Activated T-cell treated with anti-CD3 and anti-CD28 coated beads, Interleukin-2, amount 50 U/mL, for 24 hours (primary cell): ENCODE results near the gene PATL2.
"Not testable (repeated sequence)": the region's sequence is repeated elsewhere in the genome, so short reads cannot be mapped to it uniquely, and the experiment has no call there.

Experiments
- DNase-seq: peaks from one replicate; pipeline ENCODE4 v3.0.0-alpha.2; 2020
- H3K27ac Mint-ChIP-seq: 2 replicates; pipeline ENCODE4 v1.8.0; 2020; ENCODE audit warnings: mild to moderate bottlenecking, mixed read lengths
- H3K27me3 Mint-ChIP-seq: 2 replicates; pipeline ENCODE4 v1.8.0; 2020; ENCODE audit warnings: mixed read lengths
- H3K36me3 Mint-ChIP-seq: 2 replicates; pipeline ENCODE4 v1.8.0; 2020; ENCODE audit warnings: low read depth, mixed read lengths
- H3K4me1 Mint-ChIP-seq: 2 replicates; pipeline ENCODE4 v1.8.0; 2020; ENCODE audit warnings: low read depth, mixed read lengths
- H3K4me3 Mint-ChIP-seq: 2 replicates; pipeline ENCODE4 v1.8.0; 2020; ENCODE audit warnings: mild to moderate bottlenecking, moderate library complexity, mixed read lengths
- H3K9me3 Mint-ChIP-seq: 2 replicates; pipeline ENCODE4 v1.8.0; 2020; ENCODE audit warnings: mixed read lengths

Gene PATL2

DNA sequence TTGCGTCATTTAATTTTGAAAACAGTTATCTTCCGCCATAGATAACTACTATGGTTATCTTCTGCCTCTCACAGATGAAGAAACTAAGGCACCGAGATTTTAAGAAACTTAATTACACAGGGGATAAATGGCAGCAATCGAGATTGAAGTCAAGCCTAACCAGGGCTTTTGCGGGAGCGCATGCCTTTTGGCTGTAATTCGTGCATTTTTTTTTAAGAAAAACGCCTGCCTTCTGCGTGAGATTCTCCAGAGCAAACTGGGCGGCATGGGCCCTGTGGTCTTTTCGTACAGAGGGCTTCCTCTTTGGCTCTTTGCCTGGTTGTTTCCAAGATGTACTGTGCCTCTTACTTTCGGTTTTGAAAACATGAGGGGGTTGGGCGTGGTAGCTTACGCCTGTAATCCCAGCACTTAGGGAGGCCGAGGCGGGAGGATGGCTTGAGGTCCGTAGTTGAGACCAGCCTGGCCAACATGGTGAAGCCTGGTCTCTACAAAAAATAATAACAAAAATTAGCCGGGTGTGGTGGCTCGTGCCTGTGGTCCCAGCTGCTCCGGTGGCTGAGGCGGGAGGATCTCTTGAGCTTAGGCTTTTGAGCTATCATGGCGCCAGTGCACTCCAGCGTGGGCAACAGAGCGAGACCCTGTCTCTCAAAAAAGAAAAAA, 1.4 kb upstream of the PATL2 start:
- H3K36me3 Mint-ChIP-seq: peaks cover 88% of the 10 kb centered on the region
- peak overlapping the region; percentile 100 for H3K27ac Mint-ChIP-seq
- peak; percentile 78 for DNase-seq
- H3K9me3 Mint-ChIP-seq: no peaks in the 10 kb centered on the region
- H3K4me1 Mint-ChIP-seq: peaks cover 51% of the 10 kb centered on the region
- no peaks in the 10 kb centered on the region for H3K27me3 Mint-ChIP-seq
- H3K4me3 Mint-ChIP-seq: peak overlapping the region; percentile 99

DNA sequence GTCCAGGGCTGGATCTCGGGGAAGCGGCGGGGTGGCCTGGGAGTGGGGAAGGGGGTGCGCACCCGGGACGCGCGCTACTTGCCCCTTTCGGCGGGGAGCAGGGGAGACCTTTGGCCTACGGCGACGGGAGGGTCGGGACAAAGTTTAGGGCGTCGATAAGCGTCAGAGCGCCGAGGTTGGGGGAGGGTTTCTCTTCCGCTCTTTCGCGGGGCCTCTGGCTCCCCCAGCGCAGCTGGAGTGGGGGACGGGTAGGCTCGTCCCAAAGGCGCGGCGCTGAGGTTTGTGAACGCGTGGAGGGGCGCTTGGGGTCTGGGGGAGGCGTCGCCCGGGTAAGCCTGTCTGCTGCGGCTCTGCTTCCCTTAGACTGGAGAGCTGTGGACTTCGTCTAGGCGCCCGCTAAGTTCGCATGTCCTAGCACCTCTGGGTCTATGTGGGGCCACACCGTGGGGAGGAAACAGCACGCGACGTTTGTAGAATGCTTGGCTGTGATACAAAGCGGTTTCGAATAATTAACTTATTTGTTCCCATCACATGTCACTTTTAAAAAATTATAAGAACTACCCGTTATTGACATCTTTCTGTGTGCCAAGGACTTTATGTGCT, 721 bp upstream of the PATL2 start:
- Mint-ChIP-seq H3K9me3 (no peaks in the 10 kb centered on the region), H3K4me1 (peaks cover 44% of the 10 kb centered on the region), H3K27me3 (no peaks in the 10 kb centered on the region), H3K36me3 (peaks cover 86% of the 10 kb centered on the region), H3K27ac (peak overlapping the region; percentile 100), H3K4me3 (peak overlapping the region; percentile 99)
- DNase-seq: peak; percentile 82

DNA sequence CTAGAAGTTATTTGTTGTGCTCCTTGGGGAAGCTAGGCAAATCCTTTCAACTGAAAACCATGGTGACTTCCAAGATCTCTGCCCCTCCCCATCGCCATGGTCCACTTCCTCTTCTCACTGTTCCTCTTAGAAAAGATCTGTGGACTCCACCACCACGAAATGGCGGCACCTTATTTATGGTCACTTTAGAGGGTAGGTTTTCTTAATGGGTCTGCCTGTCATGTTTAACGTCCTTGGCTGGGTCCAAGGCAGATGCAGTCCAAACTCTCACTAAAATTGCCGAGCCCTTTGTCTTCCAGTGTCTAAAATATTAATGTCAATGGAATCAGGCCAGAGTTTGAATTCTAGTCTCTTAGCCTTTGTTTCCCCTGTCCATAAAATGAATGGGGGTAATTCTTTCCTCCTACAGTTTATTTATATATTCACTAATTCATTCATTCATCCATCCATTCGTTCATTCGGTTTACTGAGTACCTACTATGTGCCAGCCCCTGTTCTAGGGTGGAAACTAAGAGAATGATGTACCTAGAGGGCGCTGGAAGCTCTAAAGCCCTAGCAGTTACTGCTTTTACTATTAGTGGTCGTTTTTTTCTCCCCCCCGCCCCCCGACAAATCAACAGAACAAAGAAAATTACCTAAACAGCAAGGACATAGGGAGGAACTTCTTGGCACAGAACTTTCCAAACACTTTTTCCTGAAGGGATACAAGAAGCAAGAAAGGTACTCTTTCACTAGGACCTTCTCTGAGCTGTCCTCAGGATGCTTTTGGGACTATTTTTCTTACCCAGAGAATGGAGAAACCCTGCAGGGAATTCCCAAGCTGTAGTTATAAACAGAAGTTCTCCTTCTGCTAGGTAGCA, 657 bp downstream of the PATL2 start:
- peaks cover 77% of the 10 kb centered on the region for H3K36me3 Mint-ChIP-seq
- no peaks in the 10 kb centered on the region for H3K27me3 Mint-ChIP-seq

GRCh38 chr15:44706946-44707636, 4.0 kb downstream of the PATL2 start:
- peaks cover 26% of the 10 kb centered on the region for H3K4me1 Mint-ChIP-seq
- H3K9me3 Mint-ChIP-seq: peaks cover 12% of the 10 kb centered on the region
- DNase-seq: no peak
- H3K4me3 Mint-ChIP-seq: no peak overlapping the region
- H3K36me3 Mint-ChIP-seq: peaks cover 52% of the 10 kb centered on the region
- H3K27ac Mint-ChIP-seq: peak overlapping the region; percentile 7
- no peaks in the 10 kb centered on the region for H3K27me3 Mint-ChIP-seq

More for the DNA sequence above, 657 bp downstream of the PATL2 start:
- H3K27ac Mint-ChIP-seq: peak overlapping the region; percentile 100
- no peaks in the 10 kb centered on the region for H3K9me3 Mint-ChIP-seq
- H3K4me1 Mint-ChIP-seq: peaks cover 35% of the 10 kb centered on the region
- DNase-seq: peak; percentile 57
- H3K4me3 Mint-ChIP-seq: peak overlapping the region; percentile 99

DNA sequence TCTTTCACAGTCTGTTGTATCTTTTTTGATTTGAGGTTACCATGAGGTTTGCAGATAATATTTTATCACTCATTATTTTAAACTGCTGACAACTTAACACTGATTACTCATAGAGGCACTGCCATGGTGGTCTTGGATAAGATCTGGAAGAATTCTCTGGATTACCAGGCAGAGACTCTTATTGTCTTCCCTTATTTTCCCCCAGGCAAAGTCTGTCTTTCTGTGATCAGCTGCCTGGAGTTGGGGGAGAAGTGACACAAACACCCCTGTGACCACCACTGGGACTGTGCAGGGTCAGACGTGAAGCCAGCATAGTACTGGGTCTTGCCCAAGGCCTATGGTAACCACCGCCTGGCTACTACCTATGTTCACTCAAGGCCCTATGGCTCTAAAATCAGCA, 4.7 kb downstream of the PATL2 start:
- peaks cover 17% of the 10 kb centered on the region for H3K9me3 Mint-ChIP-seq
- H3K36me3 Mint-ChIP-seq: peaks cover 46% of the 10 kb centered on the region
- no peaks in the 10 kb centered on the region for H3K27me3 Mint-ChIP-seq
- no peak overlapping the region for H3K4me3 Mint-ChIP-seq
- H3K27ac Mint-ChIP-seq: no peak overlapping the region
- H3K4me1 Mint-ChIP-seq: peaks cover 30% of the 10 kb centered on the region
- no peak for DNase-seq

DNA sequence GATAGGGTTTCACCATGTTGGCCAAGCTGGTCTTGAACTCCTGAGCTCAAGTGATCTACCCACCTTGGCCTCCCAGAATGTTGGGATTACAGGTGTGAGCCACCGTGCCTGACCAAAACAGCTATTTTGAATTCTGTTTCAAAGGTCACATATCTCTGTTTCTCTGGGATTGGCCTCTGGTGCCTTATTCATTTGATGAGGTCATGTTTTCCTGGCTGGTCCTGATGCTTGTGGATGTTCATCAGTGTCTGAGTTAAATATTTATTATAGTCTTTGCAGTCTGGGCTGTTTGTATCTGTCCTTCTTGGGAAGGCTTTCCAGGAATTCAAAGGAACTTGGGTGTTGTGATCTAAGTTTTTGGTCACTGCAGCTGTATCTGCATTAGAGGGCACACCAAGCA, 5.1 kb downstream of the PATL2 start:
- DNase-seq: no peak
- H3K36me3 Mint-ChIP-seq: peaks cover 43% of the 10 kb centered on the region
- H3K4me1 Mint-ChIP-seq: peaks cover 32% of the 10 kb centered on the region
- no peaks in the 10 kb centered on the region for H3K27me3 Mint-ChIP-seq
- H3K9me3 Mint-ChIP-seq: peaks cover 17% of the 10 kb centered on the region
- H3K4me3 Mint-ChIP-seq: no peak overlapping the region
- no peak overlapping the region for H3K27ac Mint-ChIP-seq

- H3K27ac Mint-ChIP-seq: peak overlapping the region; percentile 39
Measured at GRCh38 chr15:44700676-44701075, 10.4 kb downstream of the PATL2 start.

GRCh38 chr15:44698641-44699040, 12.5 kb downstream of the PATL2 start:
- Mint-ChIP-seq H3K27ac (no peak overlapping the region), H3K27me3 (no peaks in the 10 kb centered on the region), H3K4me3 (no peak overlapping the region), H3K4me1 (peaks cover 30% of the 10 kb centered on the region), H3K36me3 (peaks cover 16% of the 10 kb centered on the region), H3K9me3 (peaks cover 28% of the 10 kb centered on the region)
- DNase-seq: no peak

More at GRCh38 chr15:44700676-44701075, 10.4 kb downstream of the PATL2 start:
- Mint-ChIP-seq H3K4me1 (peaks cover 21% of the 10 kb centered on the region), H3K9me3 (peaks cover 30% of the 10 kb centered on the region), H3K36me3 (peaks cover 16% of the 10 kb centered on the region)
- not testable (repeated sequence) for DNase-seq, H3K4me3 Mint-ChIP-seq, H3K27me3 Mint-ChIP-seq

DNA sequence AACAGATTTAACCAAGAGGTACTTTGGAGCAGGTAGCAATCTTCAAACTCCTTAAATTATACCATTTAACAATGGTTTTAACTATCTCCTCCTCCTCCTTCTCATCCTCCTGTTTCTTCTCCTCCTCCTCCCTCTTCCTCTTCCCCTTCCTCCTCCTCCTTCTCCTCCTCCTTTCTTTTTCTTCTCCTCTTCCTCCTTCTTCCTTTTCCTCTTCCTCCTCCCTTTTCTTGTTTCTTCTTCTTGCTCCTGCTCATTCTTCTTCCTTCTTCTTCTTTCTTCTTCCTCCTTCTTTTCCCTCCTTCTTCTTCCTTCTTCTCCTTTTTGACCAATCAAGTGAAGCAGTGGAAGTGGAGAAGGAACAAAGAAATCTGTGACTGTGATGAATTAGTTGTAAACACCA, 14.1 kb downstream of the PATL2 start:
- Mint-ChIP-seq H3K27me3 (no peaks in the 10 kb centered on the region), H3K4me1 (peaks cover 29% of the 10 kb centered on the region)
- no peak for DNase-seq

GRCh38 chr15:44695294-44695693, 15.8 kb downstream of the PATL2 start:
- Mint-ChIP-seq H3K36me3 (no peaks in the 10 kb centered on the region), H3K4me3 (no peak overlapping the region), H3K27me3 (no peaks in the 10 kb centered on the region), H3K27ac (no peak overlapping the region), H3K9me3 (peaks cover 7% of the 10 kb centered on the region), H3K4me1 (peaks cover 21% of the 10 kb centered on the region)
- DNase-seq: no peak

More for the DNA sequence above, 14.1 kb downstream of the PATL2 start:
- no peak overlapping the region for H3K4me3 Mint-ChIP-seq
- H3K36me3 Mint-ChIP-seq: peaks cover 7% of the 10 kb centered on the region
- H3K27ac Mint-ChIP-seq: no peak overlapping the region
- peaks cover 17% of the 10 kb centered on the region for H3K9me3 Mint-ChIP-seq

DNA sequence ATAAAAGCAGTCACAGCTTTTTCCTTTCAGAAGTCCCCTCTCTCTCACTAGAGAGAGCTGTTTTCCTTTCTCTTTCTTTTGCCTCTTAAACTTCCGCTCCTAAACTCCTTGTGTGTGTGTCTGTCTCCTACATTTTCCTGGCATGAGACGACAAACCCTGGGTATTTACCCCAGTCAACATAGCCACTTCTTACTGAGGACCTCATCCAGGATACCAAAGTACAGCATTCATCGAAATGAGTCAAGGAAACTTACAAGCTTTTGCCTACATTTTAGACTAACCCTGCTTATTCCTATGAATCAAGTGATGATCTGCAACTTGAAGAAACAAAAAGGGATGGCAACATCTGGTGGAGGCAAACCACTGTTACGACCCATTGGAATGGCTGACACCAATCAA, 16.7 kb downstream of the PATL2 start:
- H3K27ac Mint-ChIP-seq: no peak overlapping the region
- H3K4me1 Mint-ChIP-seq: peaks cover 22% of the 10 kb centered on the region
- DNase-seq: no peak
- H3K36me3 Mint-ChIP-seq: no peaks in the 10 kb centered on the region
- no peak overlapping the region for H3K4me3 Mint-ChIP-seq
- H3K27me3 Mint-ChIP-seq: no peaks in the 10 kb centered on the region
- H3K9me3 Mint-ChIP-seq: peaks cover 1% of the 10 kb centered on the region

- Mint-ChIP-seq H3K27ac (no peak overlapping the region), H3K27me3 (no peaks in the 10 kb centered on the region), H3K9me3 (peaks cover 15% of the 10 kb centered on the region), H3K4me3 (no peak overlapping the region), H3K36me3 (peaks cover 12% of the 10 kb centered on the region), H3K4me1 (peaks cover 32% of the 10 kb centered on the region)
- DNase-seq: no peak
Measured at GRCh38 chr15:44692659-44693058, 18.5 kb downstream of the PATL2 start.

DNA sequence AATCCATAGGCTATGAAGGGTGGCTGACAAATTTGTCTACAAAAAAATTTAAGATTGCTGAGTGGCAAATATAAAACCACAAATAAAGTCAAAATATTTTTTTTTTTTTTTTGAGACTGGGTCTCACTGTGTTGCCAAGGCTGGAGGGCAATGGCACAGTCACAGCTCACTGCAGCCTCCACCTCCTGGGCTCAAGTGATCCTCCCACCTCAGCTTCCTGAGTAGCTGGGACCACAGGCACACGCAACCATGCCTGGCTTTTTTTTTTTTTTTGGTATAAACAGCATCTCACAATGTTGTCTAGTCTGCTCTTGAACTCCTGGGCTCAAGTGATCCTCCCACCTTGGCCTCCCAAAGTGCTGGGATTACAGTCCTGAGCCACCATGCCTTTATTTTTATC, 20.9 kb downstream of the PATL2 start:
- H3K4me3 Mint-ChIP-seq, H3K27ac Mint-ChIP-seq, DNase-seq, H3K27me3 Mint-ChIP-seq: not testable (repeated sequence)
- peaks cover 21% of the 10 kb centered on the region for H3K36me3 Mint-ChIP-seq
- H3K4me1 Mint-ChIP-seq: peaks cover 41% of the 10 kb centered on the region
- H3K9me3 Mint-ChIP-seq: peaks cover 28% of the 10 kb centered on the region

DNA sequence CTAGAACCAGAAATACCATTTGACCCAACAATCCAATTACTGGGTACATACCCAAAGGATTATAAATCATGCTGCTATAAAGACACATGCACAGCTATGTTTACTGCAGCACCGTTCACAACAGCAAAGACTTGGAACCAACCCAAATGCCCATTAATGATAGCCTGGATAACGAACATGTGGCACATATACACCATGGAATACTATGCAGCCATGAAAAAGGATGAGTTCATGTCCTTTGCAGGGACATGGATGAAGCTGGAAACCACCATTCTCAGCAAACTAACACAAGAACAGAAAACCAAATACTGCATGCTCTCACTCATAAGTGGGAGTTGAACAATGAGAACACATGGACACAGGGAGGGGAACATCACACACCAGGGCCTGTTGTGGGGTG, 21.8 kb downstream of the PATL2 start:
- H3K27ac Mint-ChIP-seq, H3K27me3 Mint-ChIP-seq, DNase-seq, H3K4me3 Mint-ChIP-seq: not testable (repeated sequence)
- Mint-ChIP-seq H3K4me1 (peaks cover 42% of the 10 kb centered on the region), H3K9me3 (peaks cover 35% of the 10 kb centered on the region), H3K36me3 (peaks cover 30% of the 10 kb centered on the region)
